Glomerular visceral epithelial cell (primary cell): ENCODE measurements around the gene SLC27A6.
"Not testable (repeated sequence)": the region's sequence is repeated elsewhere in the genome, so short reads cannot be mapped to it uniquely, and the experiment has no call there.

ENCODE experiments used
- DNase-seq: peaks from one replicate; pipeline ENCODE4 v3.0.0-alpha.2; 2016; ENCODE audit errors: extremely low spot score

Gene SLC27A6

GRCh38 chr5:128965011-128965637 lies at the start of gene SLC27A6:
SLC27A6 (plus strand) TSS chr5:128965488; CDS start chr5:128966138, 650 bp downstream.
- peak; percentile 28 for DNase-seq

GRCh38 chr5:128919542-128919941 lies 45.7 kb upstream of the SLC27A6 start:
- no peak for DNase-seq

GRCh38 chr5:128920345-128921215 lies 44.7 kb upstream of the SLC27A6 start:
- peak; percentile 3 for DNase-seq

- no peak for DNase-seq
Observed at GRCh38 chr5:128924299-128924698, 41.0 kb upstream of the SLC27A6 start.

- DNase-seq, result no peak
Observed at GRCh38 chr5:128925973-128926372, 39.3 kb upstream of the SLC27A6 start.

- DNase-seq, result no peak
Observed at GRCh38 chr5:128927644-128928043, 37.6 kb upstream of the SLC27A6 start.

GRCh38 chr5:128932232-128932631 lies 33.1 kb upstream of the SLC27A6 start:
- not testable (repeated sequence) for DNase-seq

GRCh38 chr5:128943100-128943499 lies 22.2 kb upstream of the SLC27A6 start:
- DNase-seq, result not testable (repeated sequence)

- no peak for DNase-seq
Observed at GRCh38 chr5:128949847-128950546, 15.3 kb upstream of the SLC27A6 start.

- not testable (repeated sequence) for DNase-seq
Observed at GRCh38 chr5:128951301-128951700, 14.0 kb upstream of the SLC27A6 start.

- no peak for DNase-seq
Observed at GRCh38 chr5:128956164-128956563, 9.1 kb upstream of the SLC27A6 start.

- no peak for DNase-seq
Observed at GRCh38 chr5:128962211-128962610, 3.1 kb upstream of the SLC27A6 start.

GRCh38 chr5:128965638-128966302 lies 482 bp downstream of the SLC27A6 start:
- no peak for DNase-seq

- no peak for DNase-seq
Observed at GRCh38 chr5:128966375-128966774, 1.1 kb downstream of the SLC27A6 start.

- DNase-seq, result no peak
Observed at GRCh38 chr5:128966846-128967245, 1.6 kb downstream of the SLC27A6 start.

GRCh38 chr5:128973244-128973643 lies 8.0 kb downstream of the SLC27A6 start:
- DNase-seq, result no peak

- no peak for DNase-seq
Observed at GRCh38 chr5:128974567-128974966, 9.3 kb downstream of the SLC27A6 start.

GRCh38 chr5:128979761-128980160 lies 14.5 kb downstream of the SLC27A6 start:
- no peak for DNase-seq

- no peak for DNase-seq
Observed at GRCh38 chr5:128980917-128981316, 15.6 kb downstream of the SLC27A6 start.

- no peak for DNase-seq
Observed at GRCh38 chr5:128984480-128984879, 19.2 kb downstream of the SLC27A6 start.

- no peak for DNase-seq
Observed at GRCh38 chr5:128988476-128988875, 23.2 kb downstream of the SLC27A6 start.
